Measurements from ENCODE around the gene ZFP36L2.

The ZFP36L2 gene

GRCh38 chr2:43212931-43213330, 13.5 kb downstream of the ZFP36L2 start:
- DNase-seq (ENCODE audit: low read depth, low spot score): no peak
- TF ChIP-seq POLR2AphosphoS5 (IDR thresholded peaks at IDR 0.05; ENCODE audit: borderline replicate concordance, low read depth, low read length) (no peak), EZH2 (IDR thresholded peaks at IDR 0.05) (no peak), FOXP2 (optimal IDR thresholded peaks at IDR 0.05; ENCODE audit: control extremely low read depth, extremely low read length, insufficient read depth) (no peak)
- Histone ChIP-seq H3K9ac (ENCODE audit: insufficient read length) (no peak overlapping the region), H3K36me3 (ENCODE audit: insufficient read depth, low read length) (no peaks in the 10 kb centered on the region), H3K9me3 (ENCODE audit: low read depth, low read length) (no peaks in the 10 kb centered on the region), H3K4me3 (no peak overlapping the region), H3K27ac (no peak overlapping the region)

GRCh38 chr2:43212216-43212835, 14.1 kb downstream of the ZFP36L2 start:
- H3K9ac ChIP-seq (ENCODE audit: insufficient read length): no peak overlapping the region
- H3K36me3 ChIP-seq (ENCODE audit: insufficient read depth, low read length): no peaks in the 10 kb centered on the region
- no peak for TF ChIP-seq EZH2 (IDR thresholded peaks at IDR 0.05)
- no peak for TF ChIP-seq FOXP2 (optimal IDR thresholded peaks at IDR 0.05; ENCODE audit: control extremely low read depth, extremely low read length, insufficient read depth)
- TF ChIP-seq POLR2AphosphoS5 (IDR thresholded peaks at IDR 0.05; ENCODE audit: borderline replicate concordance, low read depth, low read length): no peak
- no peak overlapping the region for H3K4me3 ChIP-seq
- no peak for DNase-seq (ENCODE audit: low read depth, low spot score)
- no peak overlapping the region for H3K27ac ChIP-seq
- no peaks in the 10 kb centered on the region for H3K9me3 ChIP-seq (ENCODE audit: low read depth, low read length)

GRCh38 chr2:43210467-43211303, 15.7 kb downstream of the ZFP36L2 start:
- no peak for TF ChIP-seq EZH2 (IDR thresholded peaks at IDR 0.05)
- no peak for TF ChIP-seq POLR2AphosphoS5 (IDR thresholded peaks at IDR 0.05; ENCODE audit: borderline replicate concordance, low read depth, low read length)
- TF ChIP-seq FOXP2 (optimal IDR thresholded peaks at IDR 0.05; ENCODE audit: control extremely low read depth, extremely low read length, insufficient read depth): no peak
- no peak overlapping the region for H3K4me3 ChIP-seq
- H3K9me3 ChIP-seq (ENCODE audit: low read depth, low read length): no peaks in the 10 kb centered on the region
- no peak for DNase-seq (ENCODE audit: low read depth, low spot score)
- H3K27ac ChIP-seq: no peak overlapping the region
- no peak overlapping the region for H3K9ac ChIP-seq (ENCODE audit: insufficient read length)
- H3K36me3 ChIP-seq (ENCODE audit: insufficient read depth, low read length): no peaks in the 10 kb centered on the region

GRCh38 chr2:43210125-43210466, 16.3 kb downstream of the ZFP36L2 start:
- TF ChIP-seq POLR2AphosphoS5 (IDR thresholded peaks at IDR 0.05; ENCODE audit: borderline replicate concordance, low read depth, low read length) (no peak), FOXP2 (optimal IDR thresholded peaks at IDR 0.05; ENCODE audit: control extremely low read depth, extremely low read length, insufficient read depth) (no peak), EZH2 (IDR thresholded peaks at IDR 0.05) (no peak)
- no peaks in the 10 kb centered on the region for H3K36me3 ChIP-seq (ENCODE audit: insufficient read depth, low read length)
- no peak overlapping the region for H3K9ac ChIP-seq (ENCODE audit: insufficient read length)
- H3K4me3 ChIP-seq: no peak overlapping the region
- no peak overlapping the region for H3K27ac ChIP-seq
- H3K9me3 ChIP-seq (ENCODE audit: low read depth, low read length): no peaks in the 10 kb centered on the region
- no peak for DNase-seq (ENCODE audit: low read depth, low spot score)

GRCh38 chr2:43209204-43209717, 17.1 kb downstream of the ZFP36L2 start:
- Histone ChIP-seq H3K4me3 (no peak overlapping the region), H3K9ac (ENCODE audit: insufficient read length) (no peak overlapping the region), H3K27ac (no peak overlapping the region), H3K9me3 (ENCODE audit: low read depth, low read length) (no peaks in the 10 kb centered on the region), H3K36me3 (ENCODE audit: insufficient read depth, low read length) (no peaks in the 10 kb centered on the region)
- TF ChIP-seq POLR2AphosphoS5 (IDR thresholded peaks at IDR 0.05; ENCODE audit: borderline replicate concordance, low read depth, low read length): no peak
- no peak for TF ChIP-seq EZH2 (IDR thresholded peaks at IDR 0.05)
- TF ChIP-seq FOXP2 (optimal IDR thresholded peaks at IDR 0.05; ENCODE audit: control extremely low read depth, extremely low read length, insufficient read depth): no peak
- no peak for DNase-seq (ENCODE audit: low read depth, low spot score)

- Histone ChIP-seq H3K9ac (ENCODE audit: insufficient read length) (no peak overlapping the region), H3K4me3 (no peak overlapping the region), H3K9me3 (ENCODE audit: low read depth, low read length) (no peaks in the 10 kb centered on the region), H3K27ac (no peak overlapping the region), H3K36me3 (ENCODE audit: insufficient read depth, low read length) (no peaks in the 10 kb centered on the region)
- DNase-seq (ENCODE audit: low read depth, low spot score): no peak
- TF ChIP-seq FOXP2 (optimal IDR thresholded peaks at IDR 0.05; ENCODE audit: control extremely low read depth, extremely low read length, insufficient read depth) (no peak), EZH2 (IDR thresholded peaks at IDR 0.05) (no peak), POLR2AphosphoS5 (IDR thresholded peaks at IDR 0.05; ENCODE audit: borderline replicate concordance, low read depth, low read length) (no peak)
Measured at GRCh38 chr2:43207553-43208300, 18.7 kb downstream of the ZFP36L2 start.

GRCh38 chr2:43206602-43207001, 19.8 kb downstream of the ZFP36L2 start:
- no peaks in the 10 kb centered on the region for H3K36me3 ChIP-seq (ENCODE audit: insufficient read depth, low read length)
- no peak overlapping the region for H3K27ac ChIP-seq
- H3K9ac ChIP-seq (ENCODE audit: insufficient read length): no peak overlapping the region
- H3K4me3 ChIP-seq: no peak overlapping the region
- no peaks in the 10 kb centered on the region for H3K9me3 ChIP-seq (ENCODE audit: low read depth, low read length)
- no peak for DNase-seq (ENCODE audit: low read depth, low spot score)
- no peak for TF ChIP-seq POLR2AphosphoS5 (IDR thresholded peaks at IDR 0.05; ENCODE audit: borderline replicate concordance, low read depth, low read length)
- TF ChIP-seq FOXP2 (optimal IDR thresholded peaks at IDR 0.05; ENCODE audit: control extremely low read depth, extremely low read length, insufficient read depth): no peak
- no peak for TF ChIP-seq EZH2 (IDR thresholded peaks at IDR 0.05)

- H3K9ac ChIP-seq (ENCODE audit: insufficient read length): no peak overlapping the region
- H3K4me3 ChIP-seq: no peak overlapping the region
- no peaks in the 10 kb centered on the region for H3K9me3 ChIP-seq (ENCODE audit: low read depth, low read length)
- DNase-seq (ENCODE audit: low read depth, low spot score): no peak
- no peak overlapping the region for H3K27ac ChIP-seq
- no peaks in the 10 kb centered on the region for H3K36me3 ChIP-seq (ENCODE audit: insufficient read depth, low read length)
- no peak for TF ChIP-seq FOXP2 (optimal IDR thresholded peaks at IDR 0.05; ENCODE audit: control extremely low read depth, extremely low read length, insufficient read depth)
- TF ChIP-seq EZH2 (IDR thresholded peaks at IDR 0.05): no peak
- TF ChIP-seq POLR2AphosphoS5 (IDR thresholded peaks at IDR 0.05; ENCODE audit: borderline replicate concordance, low read depth, low read length): no peak
Measured at GRCh38 chr2:43203373-43203772, 23.0 kb downstream of the ZFP36L2 start.
